ENCODE results near the gene F11R.
"Not testable (repeated sequence)": the region's sequence is repeated elsewhere in the genome, so short reads cannot be mapped to it uniquely, and the experiment has no call there.

F11R gene

DNA sequence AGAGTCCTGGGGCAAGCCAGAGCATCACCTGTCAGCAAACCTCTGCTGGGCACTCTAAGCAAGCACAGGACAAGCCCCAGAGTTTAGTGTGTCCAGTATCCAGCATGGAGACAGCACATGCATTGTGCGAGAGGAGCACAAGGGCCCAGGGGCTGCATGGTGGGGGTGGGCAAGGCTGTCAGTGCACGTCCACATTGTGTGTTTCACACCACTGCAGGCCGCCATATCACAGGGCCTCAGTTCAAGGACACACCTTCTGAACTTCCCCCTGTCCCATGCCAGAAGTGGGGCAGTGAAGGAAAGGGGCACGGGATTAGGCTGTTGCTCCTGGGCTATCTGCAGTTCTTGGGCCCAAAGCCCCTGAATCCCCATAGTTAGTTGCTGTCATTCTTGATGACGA lies 18.6 kb upstream of the F11R start:
- no peak for DNase-seq

DNA sequence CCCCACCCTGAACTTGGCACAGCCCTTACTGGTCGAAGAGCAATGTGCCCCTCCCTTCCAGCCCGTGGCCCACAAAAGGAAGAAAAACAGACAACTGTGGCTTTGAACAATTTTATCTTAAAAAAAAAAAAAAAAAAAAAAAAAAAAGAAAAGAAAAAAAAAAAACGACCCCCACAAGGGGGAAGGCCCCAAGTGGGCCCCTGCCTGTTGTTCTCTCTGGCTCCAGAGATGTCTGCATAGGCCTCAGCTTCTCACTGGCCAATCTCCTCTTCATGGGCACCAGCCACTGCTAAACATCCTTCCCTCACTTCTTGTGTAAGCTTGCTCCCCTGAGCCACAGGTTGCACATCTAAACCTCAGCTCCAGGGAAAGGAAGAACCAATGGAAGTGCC lies 18.2 kb upstream of the F11R start:
- no peak for DNase-seq

DNA sequence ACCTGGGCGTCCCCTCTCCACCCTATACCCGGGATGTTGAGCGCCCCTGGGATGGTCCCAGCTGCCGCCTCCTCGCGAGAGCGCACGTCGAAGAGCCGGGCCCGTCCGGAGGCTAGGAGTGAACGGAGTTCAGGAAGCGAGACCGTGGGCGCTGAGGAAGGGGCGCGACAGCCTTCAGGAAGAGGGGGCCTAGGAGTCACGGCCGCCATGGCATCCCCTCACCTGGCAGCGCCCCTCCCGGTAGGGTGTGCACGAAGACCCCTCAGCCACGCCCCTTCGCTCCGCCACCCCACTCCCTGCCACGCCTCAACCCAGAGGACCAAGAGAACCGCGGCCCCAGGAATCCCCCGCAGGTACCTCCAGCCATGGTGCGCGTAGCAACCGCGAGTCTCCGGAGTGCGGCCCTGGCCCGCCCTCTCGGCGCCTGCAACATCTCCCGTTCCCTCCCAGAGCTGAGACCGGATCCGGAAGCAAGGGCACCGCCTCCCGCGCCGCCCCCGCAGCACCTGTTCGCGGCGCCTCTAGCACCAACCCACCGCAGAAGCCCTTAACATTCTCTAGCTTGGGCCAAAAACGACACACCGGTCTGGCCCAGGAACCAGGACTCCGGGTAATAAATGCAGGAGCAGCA lies 17.7 kb upstream of the F11R start, which contains the start of gene TSTD1:
Gene TSTD1, minus strand, starts transcription at position 442 of the 631 bp plus-strand sequence. Its CDS starts 75 bp downstream, at position 367.
- peak; percentile 85 for DNase-seq

GRCh38 chr1:161037661-161038522 lies 16.9 kb upstream of the F11R start:
- DNase-seq, result no peak

GRCh38 chr1:161033751-161034150 lies 12.8 kb upstream of the F11R start:
- peak; percentile 18 for DNase-seq

DNA sequence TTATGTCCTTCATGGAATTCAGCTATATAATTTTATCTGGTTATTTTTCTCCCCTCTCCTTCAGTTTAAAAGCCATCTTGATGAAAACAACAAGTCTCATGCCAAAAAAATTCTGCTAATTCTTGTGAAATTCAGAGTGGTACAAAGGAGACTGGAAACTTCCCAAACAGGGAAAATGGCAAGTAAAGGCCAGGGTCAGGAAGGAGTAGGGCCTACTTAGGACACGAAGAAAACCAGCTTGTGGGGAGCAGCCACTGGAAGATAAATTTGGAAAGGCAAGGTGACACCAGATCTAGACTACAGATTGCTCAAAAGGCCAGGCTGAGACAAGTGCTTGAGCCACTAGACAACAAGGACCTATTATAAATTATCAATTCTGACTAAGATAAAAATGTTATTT lies 11.5 kb upstream of the F11R start:
- DNase-seq, result no peak

DNA sequence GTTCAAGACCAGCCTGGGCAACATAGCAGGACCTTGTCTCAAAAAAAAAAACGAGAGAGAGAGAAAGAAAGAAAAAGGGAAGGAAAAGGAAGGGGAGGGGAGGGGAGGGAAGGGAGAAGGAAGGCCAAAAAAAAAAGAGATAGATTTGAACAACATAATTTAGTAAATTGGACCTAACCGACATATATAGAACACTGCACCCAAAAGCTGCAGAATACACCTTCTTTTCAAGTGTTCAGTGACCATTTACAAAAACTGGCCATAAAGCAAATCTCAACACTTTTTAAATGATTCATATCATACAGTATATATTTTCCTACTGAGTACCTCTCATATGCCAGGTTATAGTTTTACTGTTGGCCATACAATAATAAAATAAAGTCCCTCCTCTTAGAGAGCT lies 10.9 kb upstream of the F11R start:
- DNase-seq, result no peak

GRCh38 chr1:161029466-161029865 lies 8.5 kb upstream of the F11R start:
- DNase-seq, result not testable (repeated sequence)

- peak; percentile 31 for DNase-seq
These were observed 6.0 kb upstream of the F11R start for GRCh38 chr1:161026954-161027353.

GRCh38 chr1:161022432-161022831 lies 1.5 kb upstream of the F11R start:
- not testable (repeated sequence) for DNase-seq

GRCh38 chr1:161021970-161022353 lies 1.0 kb upstream of the F11R start:
- peak; percentile 39 for DNase-seq

- peak; percentile 78 for DNase-seq
These were observed 415 bp upstream of the F11R start for GRCh38 chr1:161021165-161021969.

DNA sequence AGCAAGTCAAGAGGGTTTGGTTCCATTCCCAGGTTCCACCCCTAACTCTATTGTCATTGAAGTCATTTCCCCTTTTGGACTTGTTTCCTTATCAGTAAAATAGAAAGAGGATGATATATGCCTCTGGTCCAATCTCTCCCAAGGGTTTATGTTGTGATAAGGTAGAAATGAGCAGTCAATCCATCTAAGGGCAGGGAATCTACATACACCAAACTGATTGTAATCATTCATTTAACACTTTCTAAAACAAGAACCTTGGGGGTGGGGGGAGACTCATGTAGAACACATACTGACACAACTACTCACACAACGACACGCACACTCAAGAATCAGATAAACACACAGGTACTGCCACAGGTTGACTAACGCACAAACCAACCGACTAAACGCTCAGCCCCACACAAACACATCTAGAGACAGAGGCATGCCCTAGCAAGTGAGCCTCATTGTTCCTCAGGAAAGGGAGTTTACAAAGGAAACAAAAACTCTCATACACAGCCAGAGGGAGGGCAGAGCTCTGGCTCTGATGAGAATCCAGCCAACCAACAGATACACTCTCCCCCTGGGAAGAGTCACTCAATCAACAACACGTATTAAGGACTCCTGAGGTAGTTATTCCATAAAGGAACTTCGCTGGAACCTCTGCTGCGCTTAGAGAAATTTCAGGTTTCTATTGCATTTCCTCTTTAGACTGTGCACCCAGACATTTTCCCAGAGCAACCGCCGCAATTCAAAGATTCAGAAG lies 1.0 kb downstream of the F11R start:
- no peak for DNase-seq

DNA sequence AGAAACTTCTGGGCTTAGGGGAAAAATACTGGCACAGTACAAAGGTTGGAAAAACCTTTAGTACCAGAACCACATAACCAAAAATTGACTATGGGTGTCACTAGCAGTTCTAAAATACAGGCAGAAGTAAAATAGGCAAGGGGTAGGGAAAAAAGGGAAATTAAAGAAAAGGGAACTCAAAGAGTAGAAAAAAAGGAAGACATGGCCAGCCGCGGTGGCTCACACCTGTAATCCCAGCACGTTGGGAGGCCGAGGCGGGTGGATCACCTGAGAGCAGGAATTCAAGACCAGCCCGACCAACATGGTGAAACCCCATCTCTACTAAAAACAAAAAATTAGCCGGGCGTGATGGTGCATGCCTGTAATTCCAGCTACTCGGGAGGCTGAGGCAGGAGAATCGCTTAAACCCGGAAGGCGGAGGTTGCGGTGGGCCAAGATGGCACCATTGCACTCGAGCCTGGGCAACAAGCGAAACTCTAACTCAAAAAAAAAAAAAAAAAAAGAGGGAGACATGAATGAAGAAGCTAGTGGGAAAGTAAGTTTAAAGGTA lies 1.8 kb downstream of the F11R start:
- DNase-seq, result not testable (repeated sequence)

- no peak for DNase-seq
These were observed 2.4 kb downstream of the F11R start for GRCh38 chr1:161018631-161018930.

- no peak for DNase-seq
These were observed 3.0 kb downstream of the F11R start for GRCh38 chr1:161017756-161018630.

- not testable (repeated sequence) for DNase-seq
These were observed 3.8 kb downstream of the F11R start for GRCh38 chr1:161017181-161017580.

DNA sequence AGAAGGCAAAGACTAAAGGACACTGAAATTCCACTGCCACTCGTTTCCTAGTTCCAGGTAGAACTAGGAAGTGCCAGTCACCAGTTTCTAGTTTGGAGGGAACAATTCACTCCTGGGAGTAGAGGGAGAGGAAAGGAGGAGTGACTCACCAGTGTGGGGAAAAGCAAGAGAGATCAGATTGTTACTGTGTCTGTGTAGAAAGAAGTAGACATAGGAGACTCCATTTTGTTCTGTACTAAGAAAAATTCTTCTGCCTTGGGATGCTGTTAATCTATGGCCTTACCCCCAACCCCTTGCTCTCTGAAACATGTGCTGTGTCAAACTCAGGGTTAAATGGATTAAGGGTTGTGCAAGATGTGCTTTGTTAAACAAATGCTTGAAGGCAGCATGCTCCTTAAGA lies 4.3 kb downstream of the F11R start:
- DNase-seq, result not testable (repeated sequence)

DNA sequence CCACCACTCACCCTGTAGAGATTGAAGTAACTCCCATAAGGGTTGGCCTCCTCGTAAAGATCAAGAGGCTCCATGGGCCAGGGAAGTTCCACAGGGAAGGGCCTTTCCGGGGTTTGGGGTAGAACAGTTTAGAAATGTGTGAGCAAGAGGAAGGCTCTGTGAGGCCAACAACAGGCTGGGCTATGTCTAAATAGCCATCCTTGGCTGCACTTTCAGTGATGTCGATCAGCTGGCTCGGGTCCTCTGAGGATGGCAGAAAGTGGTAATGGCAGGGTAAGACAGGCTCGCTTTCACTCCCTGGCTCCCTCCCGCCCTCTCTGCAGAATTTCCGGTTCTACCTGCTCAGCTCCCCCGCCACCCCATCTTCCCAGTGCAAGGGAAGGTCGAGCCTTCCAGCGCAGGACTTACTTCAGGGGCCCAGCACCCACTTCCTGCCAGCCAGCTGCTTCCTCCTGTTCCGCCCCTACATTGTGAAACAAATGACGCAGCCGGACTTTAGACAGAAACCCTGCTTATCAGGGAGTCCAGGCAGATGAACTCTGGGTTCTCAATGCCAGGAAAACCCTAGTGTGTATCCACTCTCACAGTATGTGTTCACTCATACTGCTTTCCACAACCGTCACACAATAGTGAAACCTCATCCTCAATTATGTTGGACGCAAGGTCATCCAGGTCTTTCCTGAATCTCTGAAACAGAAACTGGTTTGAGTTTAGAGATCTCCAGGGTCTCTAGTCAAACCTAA lies 7.3 kb downstream of the F11R start:
- peak; percentile 84 for DNase-seq

DNA sequence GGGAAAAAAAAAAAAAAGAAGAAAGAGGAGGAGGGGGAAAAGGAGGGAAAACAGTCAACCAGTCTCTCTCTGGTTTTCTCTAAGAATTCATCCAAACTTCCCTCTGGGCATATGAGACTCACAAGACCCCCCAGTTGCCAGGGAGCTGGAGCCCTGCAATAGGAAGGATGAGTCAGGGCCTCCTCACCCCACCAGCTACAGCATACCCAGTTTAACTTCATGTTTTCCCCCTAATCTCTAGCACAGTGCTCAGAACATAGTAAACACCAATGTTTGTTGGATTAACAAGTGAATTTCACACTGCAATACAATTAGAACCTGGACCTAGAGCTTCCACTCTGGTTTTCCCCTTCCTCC lies 7.8 kb downstream of the F11R start:
- no peak for DNase-seq

DNA sequence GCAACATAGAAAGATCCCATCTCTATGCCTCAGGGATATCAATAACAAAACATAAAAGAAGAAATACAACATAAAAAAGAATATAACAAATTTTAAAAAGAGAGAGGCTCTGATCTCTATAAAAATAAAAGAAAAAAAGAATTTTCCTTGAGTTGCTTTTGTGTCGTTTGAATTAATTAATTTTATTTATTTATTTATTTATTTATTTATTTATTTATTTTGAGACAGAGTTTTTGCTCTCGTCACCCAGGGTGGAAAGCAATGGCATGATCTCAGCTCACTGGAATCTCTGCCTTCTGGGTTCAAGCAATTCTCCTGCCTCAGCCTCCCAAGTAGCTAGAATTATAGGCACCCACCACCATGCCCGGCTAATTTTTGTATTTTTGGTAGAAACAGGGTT lies 8.5 kb downstream of the F11R start:
- DNase-seq, result no peak

Measured in activated CD4-positive, alpha-beta T cell treated with anti-CD3 and anti-CD28 coated beads, Interleukin-2, amount 50 U/mL, for 16 hours (primary cell).